Testis (tissue), 3 donors: ENCODE measurements around the gene HOXA5. TPM values are rescaled to one million over a fixed set of nuclear protein-coding genes. Genes with fewer than 3 reads are reported as not detected.

ENCODE experiments used
- DNase-seq: peaks from one replicate; pipeline ENCODE4 v3.0.0-alpha.2; 2019
- H3K27ac ChIP-seq, 2 donors: fragments of 200-600 bp; sonication (generic); one replicate each; pipeline ENCODE4 v1.5.1; 2019
- H3K27me3 ChIP-seq: fragments of 200-600 bp; sonication (generic); one replicate; pipeline ENCODE4 v1.5.1; 2019
- H3K36me3 ChIP-seq: fragments of 200-600 bp; sonication (generic); one replicate; pipeline ENCODE4 v1.5.1; 2017; ENCODE audit warnings: low read depth; ENCODE audit errors: missing control alignments
- H3K4me1 ChIP-seq: fragments of 200-600 bp; sonication (generic); one replicate; pipeline ENCODE4 v1.5.1; 2019
- H3K4me3 ChIP-seq, 2 donors: fragments of 200-600 bp; sonication (generic); one replicate each; pipeline ENCODE4 v1.5.1; 2017 to 2019
- H3K9me3 ChIP-seq: fragments of 200-600 bp; sonication (generic); one replicate; pipeline ENCODE4 v1.5.1; 2017
- POLR2A ChIP-seq: fragments of 450-650 bp; IDR thresholded peaks from one replicate; pipeline ENCODE4 v1.6.1; 2017; ENCODE audit warnings: antibody characterized with exemption, mild to moderate bottlenecking, moderate library complexity
- WGBS, 2 donors: methylation state at CpG; one replicate each; pipeline ENCODE4 v1.1.5; 2018; 5-methylcytosine and 5-hydroxymethylcytosine counted together
- intact Hi-C: fragments of 100-400 bp; cut with DNase I; formaldehyde crosslinking; loops from one replicate; pipeline ENCODE4 v1.15.1; 2023; ENCODE audit warnings: low total_unique reads
- polyA plus RNA-seq: library from polyadenylated mRNA; stranded (reverse); fragments of 350-450 nt; fragmentation: Illumina TruSeq; extraction: RNeasy Lipid Tissue Mini Kit (QIAGEN cat#74804); gene quantifications from one replicate; pipeline ENCODE4 v1.2.3, GENCODE V29; 2014; ENCODE audit warnings: low read depth, low replicate concordance; ENCODE audit not compliant: insufficient read depth
- total RNA-seq, 2 donors: library from RNA; depleted of rRNA; stranded (reverse); fragments of >200 nt; gene quantifications; one replicate each; pipeline ENCODE4 v1.2.3, GENCODE V29; 2016
- TF ChIP-seq, protein P1 (sequence below), 3 experiments: fragments of 450-650 bp in 2 of 3; fragments of 200-600 bp in 1 of 3; sonication (generic) in 1 of 3; IDR thresholded peaks; one replicate each; pipeline ENCODE4 v1.5.1; 2016 to 2019; ENCODE audit warnings: antibody characterized with exemption in 3 of 3, mild to moderate bottlenecking in 2 of 3, moderate library complexity in 1 of 3

HOXA5 gene
- total and polyA plus RNA-seq, 3 donors from 2014 or later, result 0.63 to 7.6 TPM; not detected in 1

GRCh38 chr7:27186668-27187474, 43.4 kb upstream of the HOXA5 start:
- no peak for DNase-seq
- peaks cover 8% of the 10 kb centered on the region for H3K27me3 ChIP-seq

GRCh38 chr7:27185854-27186667, 42.6 kb upstream of the HOXA5 start:
- H3K9me3 ChIP-seq, result no peaks in the 10 kb centered on the region
- H3K27me3 ChIP-seq, result peaks cover 8% of the 10 kb centered on the region
- no peak overlapping the region for H3K4me3 ChIP-seq
- TF ChIP-seq, protein P1, sequence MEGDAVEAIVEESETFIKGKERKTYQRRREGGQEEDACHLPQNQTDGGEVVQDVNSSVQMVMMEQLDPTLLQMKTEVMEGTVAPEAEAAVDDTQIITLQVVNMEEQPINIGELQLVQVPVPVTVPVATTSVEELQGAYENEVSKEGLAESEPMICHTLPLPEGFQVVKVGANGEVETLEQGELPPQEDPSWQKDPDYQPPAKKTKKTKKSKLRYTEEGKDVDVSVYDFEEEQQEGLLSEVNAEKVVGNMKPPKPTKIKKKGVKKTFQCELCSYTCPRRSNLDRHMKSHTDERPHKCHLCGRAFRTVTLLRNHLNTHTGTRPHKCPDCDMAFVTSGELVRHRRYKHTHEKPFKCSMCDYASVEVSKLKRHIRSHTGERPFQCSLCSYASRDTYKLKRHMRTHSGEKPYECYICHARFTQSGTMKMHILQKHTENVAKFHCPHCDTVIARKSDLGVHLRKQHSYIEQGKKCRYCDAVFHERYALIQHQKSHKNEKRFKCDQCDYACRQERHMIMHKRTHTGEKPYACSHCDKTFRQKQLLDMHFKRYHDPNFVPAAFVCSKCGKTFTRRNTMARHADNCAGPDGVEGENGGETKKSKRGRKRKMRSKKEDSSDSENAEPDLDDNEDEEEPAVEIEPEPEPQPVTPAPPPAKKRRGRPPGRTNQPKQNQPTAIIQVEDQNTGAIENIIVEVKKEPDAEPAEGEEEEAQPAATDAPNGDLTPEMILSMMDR (IDR thresholded peaks at IDR 0.05), result no peak
- no peak for TF ChIP-seq POLR2A
- H3K36me3 ChIP-seq, result no peaks in the 10 kb centered on the region
- peaks cover 7% of the 10 kb centered on the region for H3K4me1 ChIP-seq
- intact Hi-C loops, result no loop called here
- H3K27ac ChIP-seq, result no peak overlapping the region
- DNase-seq, result peak; percentile 6
- 8 to 9% methylated on average over 17 to 24 of the region's 24 CpGs for WGBS, 2 donors

More at GRCh38 chr7:27186668-27187474, 43.4 kb upstream of the HOXA5 start:
- intact Hi-C loops, result no loop called here
- Histone ChIP-seq H3K4me3 (no peak overlapping the region), H3K9me3 (no peaks in the 10 kb centered on the region), H3K36me3 (no peaks in the 10 kb centered on the region), H3K27ac (no peak overlapping the region), H3K4me1 (peaks cover 7% of the 10 kb centered on the region)
- TF ChIP-seq POLR2A, result no peak
- TF ChIP-seq, protein P1 (IDR thresholded peaks at IDR 0.05), result no peak
- WGBS, 2 donors, result 38% methylated on average over 4 of the region's 4 CpGs

DNA sequence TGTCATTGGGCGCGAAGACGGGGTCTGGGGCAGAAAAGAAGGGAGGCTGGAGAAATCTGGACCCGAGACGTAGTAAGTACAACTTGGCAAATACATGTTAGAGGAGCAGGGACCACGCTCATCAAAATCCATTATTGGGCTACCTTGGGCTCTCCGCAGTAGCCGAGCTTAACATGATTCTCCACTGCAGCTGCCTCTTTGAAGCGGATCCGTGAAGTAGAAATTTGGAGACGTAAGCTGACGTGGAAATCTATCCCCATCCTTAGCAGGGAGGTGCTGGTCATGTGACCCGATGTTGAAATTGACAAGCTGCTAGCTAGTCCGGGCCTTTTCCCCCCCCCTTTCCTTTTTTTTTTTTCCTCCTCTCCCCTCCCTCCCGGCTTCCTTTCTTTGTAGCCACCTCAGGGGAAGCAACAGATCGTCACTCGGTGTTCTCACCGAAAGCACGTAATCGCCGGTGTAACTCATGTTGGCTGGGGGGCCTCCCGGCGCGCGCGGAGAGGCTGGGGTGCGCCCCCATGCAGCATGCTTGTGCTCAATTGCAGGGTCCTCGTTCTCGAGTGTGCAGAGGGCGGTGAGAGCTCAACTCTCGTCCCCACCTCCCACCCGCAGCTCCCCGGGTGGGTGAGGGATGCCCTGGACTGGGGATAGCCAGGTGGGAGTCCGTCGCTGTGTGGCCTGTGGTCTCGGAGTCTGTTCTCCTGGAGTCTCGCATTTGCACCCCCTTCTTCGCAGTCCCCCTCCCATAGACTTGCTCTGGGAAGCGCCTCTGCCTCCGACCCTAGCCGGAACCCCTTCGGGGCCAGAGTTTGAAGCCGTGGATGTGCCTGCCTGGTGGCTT, 41.8 kb upstream of the HOXA5 start, which contains the start of gene HOXA11:
HOXA11 (minus strand) TSS at position 220 of the 841 bp plus-strand sequence; CDS start at position 132, 88 bp downstream.
- peaks cover 7% of the 10 kb centered on the region for H3K4me1 ChIP-seq
- no peaks in the 10 kb centered on the region for H3K9me3 ChIP-seq
- TF ChIP-seq, protein P1 (IDR thresholded peaks at IDR 0.05), result no peak
- TF ChIP-seq POLR2A, result no peak
- no peaks in the 10 kb centered on the region for H3K36me3 ChIP-seq
- H3K27me3 ChIP-seq, result peaks cover 8% of the 10 kb centered on the region
- peak within 1 kb of the TSS in 1 of 2 donors; percentile 13 for H3K4me3 ChIP-seq
- 6 to 8% methylated on average over 32 to 38 of the region's 43 CpGs for WGBS, 2 donors
- peak; percentile 13 for DNase-seq
- intact Hi-C loops, result no loop called here
- H3K27ac ChIP-seq, result no peak within 1 kb of the TSS

DNA sequence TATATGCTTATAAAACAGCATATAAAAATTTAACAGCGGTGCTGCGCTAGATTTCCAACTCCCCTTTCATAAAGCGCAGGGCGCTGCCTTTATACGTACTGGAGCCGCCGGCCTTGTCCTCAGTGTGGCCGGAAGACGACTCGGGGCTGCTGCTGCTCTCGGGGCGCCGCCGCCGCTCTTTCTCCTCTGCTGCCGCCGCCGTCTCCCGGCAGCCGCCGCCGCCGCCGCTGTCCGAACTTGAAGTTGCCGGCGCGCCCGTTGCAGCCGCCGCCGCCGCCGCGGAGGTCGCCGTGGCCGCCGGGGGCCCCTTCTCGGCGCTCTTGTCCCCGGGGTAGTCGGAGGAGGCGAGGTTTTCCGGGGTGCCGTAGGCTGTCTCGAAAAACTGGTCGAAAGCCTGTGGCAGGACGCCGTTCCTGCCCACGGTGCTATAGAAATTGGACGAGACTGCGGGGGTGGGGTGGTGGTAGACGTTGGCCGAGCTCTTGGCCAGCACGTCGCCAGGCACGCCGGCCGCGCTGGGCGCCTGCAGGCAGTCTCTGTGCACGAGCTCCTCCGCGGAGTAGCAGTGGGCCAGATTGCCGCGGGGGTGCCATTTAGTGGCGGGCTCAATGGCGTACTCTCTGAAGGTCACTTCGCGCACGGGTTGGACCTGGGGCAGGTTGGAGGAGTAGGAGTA, 41.0 kb upstream of the HOXA5 start:
- intact Hi-C loops, result no loop called here

More for the DNA sequence above, 41.0 kb upstream of the HOXA5 start:
- Histone ChIP-seq H3K4me1 (peaks cover 7% of the 10 kb centered on the region), H3K27me3 (peaks cover 8% of the 10 kb centered on the region), H3K4me3 (peak overlapping the region in 1 of 2 donors; percentile 13), H3K9me3 (no peaks in the 10 kb centered on the region), H3K36me3 (no peaks in the 10 kb centered on the region), H3K27ac (no peak overlapping the region)
- 3% methylated on average over 31 to 72 of the region's 72 CpGs for WGBS, 2 donors
- DNase-seq, result peak; percentile 28
- TF ChIP-seq, protein P1 (IDR thresholded peaks at IDR 0.05), result no peak
- no peak for TF ChIP-seq POLR2A
